Calu3 (cell line): ENCODE results near the gene MID1. TPM values are rescaled to one million over a fixed set of nuclear protein-coding genes. Genes with fewer than 3 reads are reported as not detected.

Experiments
- BruUV-seq: library from RNA; stranded (reverse); fragments of 400-500 nt; replicated peaks from 2 replicates; lab custom pipeline; 2021; lab: Mats Ljungman, UMichigan
- CTCF ChIA-PET: fragments of 300-600 bp; sonication (Branson Sonifier 250); formaldehyde crosslinking; loops from one replicate; lab custom pipeline; 2022; ENCODE audit warnings: antibody characterized with exemption; lab: Charles Lee
- DNase-seq: peaks from one replicate; pipeline ENCODE4 v3.0.0; 2022
- H3K27ac Mint-ChIP-seq: one replicate; pipeline ENCODE4 v1.8.0; 2022; ENCODE audit warnings: mixed read lengths; ENCODE audit not compliant: unreplicated experiment
- H3K27me3 Mint-ChIP-seq: one replicate; pipeline ENCODE4 v1.8.0; 2022; ENCODE audit warnings: mixed read lengths; ENCODE audit not compliant: unreplicated experiment
- H3K36me3 Mint-ChIP-seq: one replicate; pipeline ENCODE4 v1.8.0; 2022; ENCODE audit warnings: mild to moderate bottlenecking, moderate library complexity, mixed read lengths; ENCODE audit not compliant: insufficient read depth, unreplicated experiment
- H3K4me1 Mint-ChIP-seq: one replicate; pipeline ENCODE4 v1.8.0; 2022; ENCODE audit warnings: mild to moderate bottlenecking, low read depth, mixed read lengths; ENCODE audit not compliant: unreplicated experiment
- H3K4me3 Mint-ChIP-seq: one replicate; pipeline ENCODE4 v1.8.0; 2022; ENCODE audit warnings: mild to moderate bottlenecking, low read depth, moderate library complexity, mixed read lengths; ENCODE audit not compliant: unreplicated experiment
- H3K9me3 Mint-ChIP-seq: one replicate; pipeline ENCODE4 v1.8.0; 2022; ENCODE audit warnings: low read depth, mixed read lengths; ENCODE audit not compliant: unreplicated experiment
- intact Hi-C: fragments of 100-400 bp; cut with micrococcal nuclease; formaldehyde crosslinking; loops from one replicate; pipeline ENCODE4 v1.10.0; 2022; ENCODE audit not compliant: unreplicated experiment
- total RNA-seq: library from RNA; stranded (reverse); gene quantifications from 2 replicates; pipeline ENCODE4 v1.2.3, GENCODE V29; 2022
- TF ChIP-seq, protein P1 (sequence below): fragments of 200-600 bp; IDR thresholded peaks from one replicate; pipeline ENCODE4 v1.8.0; 2022; ENCODE audit warnings: antibody characterized with exemption; ENCODE audit not compliant: unreplicated experiment

The MID1 gene
- total RNA-seq, 1 experiment from 2014 or later: 85.6 TPM

DNA sequence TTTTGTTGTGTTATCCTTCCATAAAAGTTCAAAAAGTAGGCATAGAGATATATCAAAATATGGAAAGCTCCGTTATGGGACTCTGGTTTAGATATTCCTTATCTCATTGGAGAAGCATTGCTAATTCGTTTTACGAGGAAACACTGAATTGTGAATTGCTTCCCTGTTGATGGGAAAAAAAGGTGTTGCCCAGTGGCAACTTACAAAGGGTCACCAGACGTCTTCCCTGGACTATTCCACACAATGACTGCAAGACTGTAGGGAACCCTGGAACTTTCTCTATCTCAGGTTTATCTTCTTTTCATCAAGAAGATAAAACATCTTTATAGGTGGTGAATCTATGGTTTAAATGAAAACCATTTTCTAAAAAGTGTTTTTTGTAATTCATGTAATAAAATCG, 137.7 kb downstream of the MID1 start:
- Mint-ChIP-seq H3K4me1 (no peaks in the 10 kb centered on the region), H3K27ac (no peak overlapping the region), H3K4me3 (no peak overlapping the region), H3K27me3 (no peaks in the 10 kb centered on the region), H3K36me3 (peaks cover 17% of the 10 kb centered on the region), H3K9me3 (no peaks in the 10 kb centered on the region)
- DNase-seq: no peak
- TF ChIP-seq, protein P1, sequence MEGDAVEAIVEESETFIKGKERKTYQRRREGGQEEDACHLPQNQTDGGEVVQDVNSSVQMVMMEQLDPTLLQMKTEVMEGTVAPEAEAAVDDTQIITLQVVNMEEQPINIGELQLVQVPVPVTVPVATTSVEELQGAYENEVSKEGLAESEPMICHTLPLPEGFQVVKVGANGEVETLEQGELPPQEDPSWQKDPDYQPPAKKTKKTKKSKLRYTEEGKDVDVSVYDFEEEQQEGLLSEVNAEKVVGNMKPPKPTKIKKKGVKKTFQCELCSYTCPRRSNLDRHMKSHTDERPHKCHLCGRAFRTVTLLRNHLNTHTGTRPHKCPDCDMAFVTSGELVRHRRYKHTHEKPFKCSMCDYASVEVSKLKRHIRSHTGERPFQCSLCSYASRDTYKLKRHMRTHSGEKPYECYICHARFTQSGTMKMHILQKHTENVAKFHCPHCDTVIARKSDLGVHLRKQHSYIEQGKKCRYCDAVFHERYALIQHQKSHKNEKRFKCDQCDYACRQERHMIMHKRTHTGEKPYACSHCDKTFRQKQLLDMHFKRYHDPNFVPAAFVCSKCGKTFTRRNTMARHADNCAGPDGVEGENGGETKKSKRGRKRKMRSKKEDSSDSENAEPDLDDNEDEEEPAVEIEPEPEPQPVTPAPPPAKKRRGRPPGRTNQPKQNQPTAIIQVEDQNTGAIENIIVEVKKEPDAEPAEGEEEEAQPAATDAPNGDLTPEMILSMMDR: no peak
- intact Hi-C loops: no loop called here
- no TSS peak for BruUV-seq
- CTCF ChIA-PET: no interaction called here

DNA sequence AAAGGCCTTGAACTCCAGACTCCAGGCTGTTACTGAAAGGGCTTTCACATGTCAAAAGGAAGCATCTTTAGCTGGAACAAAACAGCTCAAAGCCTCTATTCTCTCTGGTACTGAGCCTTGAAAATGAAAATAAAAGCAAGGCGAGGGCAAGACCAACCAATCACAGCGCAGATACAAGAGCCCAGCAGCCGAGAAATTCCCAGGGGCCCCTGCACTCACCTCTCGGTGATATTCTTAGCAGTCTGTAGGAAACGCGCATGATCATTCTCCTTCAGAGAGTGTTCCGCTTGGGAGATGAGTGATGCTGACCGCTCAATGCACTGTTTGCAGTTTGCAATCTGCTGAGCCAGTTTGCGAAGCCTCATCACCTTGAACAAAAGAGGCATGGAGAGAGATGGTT, 138.1 kb downstream of the MID1 start:
- no peaks in the 10 kb centered on the region for H3K4me1 Mint-ChIP-seq
- no peaks in the 10 kb centered on the region for H3K27me3 Mint-ChIP-seq
- BruUV-seq: no TSS peak
- intact Hi-C loops: no loop called here
- H3K27ac Mint-ChIP-seq: no peak overlapping the region
- TF ChIP-seq, protein P1: no peak
- H3K4me3 Mint-ChIP-seq: no peak overlapping the region
- H3K9me3 Mint-ChIP-seq: no peaks in the 10 kb centered on the region
- DNase-seq: no peak
- H3K36me3 Mint-ChIP-seq: peaks cover 17% of the 10 kb centered on the region
- CTCF ChIA-PET: no interaction called here

DNA sequence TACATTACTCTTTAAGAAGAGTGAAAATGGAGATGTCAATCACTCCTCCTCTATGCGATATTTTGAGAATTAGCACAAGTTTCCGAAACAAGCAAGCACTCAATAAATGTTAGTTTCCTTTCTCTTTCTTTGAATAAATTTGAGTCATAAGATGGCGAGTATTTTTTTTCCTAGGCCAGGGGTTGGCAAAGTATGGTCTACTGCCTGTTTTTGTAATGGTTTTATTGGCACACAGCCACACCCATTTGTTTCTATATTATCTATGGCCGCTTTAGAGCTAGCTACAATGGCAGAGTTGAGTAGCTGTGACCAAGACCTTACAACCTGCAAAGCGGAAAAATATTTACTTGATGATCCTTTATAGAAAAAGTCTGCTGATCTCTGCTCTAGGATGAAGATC, 139.5 kb downstream of the MID1 start:
- Mint-ChIP-seq H3K9me3 (no peaks in the 10 kb centered on the region), H3K27ac (no peak overlapping the region), H3K27me3 (no peaks in the 10 kb centered on the region), H3K4me1 (no peaks in the 10 kb centered on the region), H3K4me3 (no peak overlapping the region), H3K36me3 (peaks cover 17% of the 10 kb centered on the region)
- no TSS peak for BruUV-seq
- no peak for DNase-seq
- CTCF ChIA-PET: no interaction called here
- TF ChIP-seq, protein P1: no peak
- intact Hi-C loops: no loop called here

DNA sequence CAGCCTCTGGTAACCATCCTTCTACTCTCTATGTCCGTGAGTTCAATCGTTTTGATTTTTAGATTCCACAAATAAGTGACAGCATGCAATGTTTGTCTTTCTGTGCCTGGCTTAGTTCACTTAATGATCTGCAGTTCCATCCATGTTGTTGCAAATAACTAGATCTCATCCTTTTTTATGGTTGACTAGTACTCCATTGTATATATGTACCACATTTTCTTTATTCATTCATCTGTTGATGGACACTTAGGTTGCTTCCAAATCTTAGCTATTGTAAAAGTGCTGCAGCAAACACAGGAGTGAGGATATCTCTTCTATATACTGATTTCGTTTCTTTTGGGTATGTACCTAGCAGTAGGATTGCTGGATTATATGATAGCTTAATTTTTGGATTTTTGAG, 140.9 kb downstream of the MID1 start:
- Mint-ChIP-seq H3K36me3 (peaks cover 17% of the 10 kb centered on the region), H3K4me1 (peaks cover 12% of the 10 kb centered on the region), H3K4me3 (no peak overlapping the region), H3K27ac (no peak overlapping the region), H3K9me3 (no peaks in the 10 kb centered on the region), H3K27me3 (no peaks in the 10 kb centered on the region)
- intact Hi-C loops: no loop called here
- BruUV-seq: no TSS peak
- CTCF ChIA-PET: no interaction called here
- TF ChIP-seq, protein P1: no peak
- no peak for DNase-seq
